ENCODE measurements around the gene DENND1A.

GRCh38 chr9:123357743-123358059, 572.2 kb downstream of the DENND1A start:
- TF ChIP-seq SUZ12 (IDR thresholded peaks at IDR 0.05; ENCODE audit: extremely low read depth, insufficient read depth, insufficient read length) (no peak), ZNF274 (IDR thresholded peaks at IDR 0.05; ENCODE audit: low read depth, low read length) (no peak), YY1 (IDR thresholded peaks at IDR 0.05; ENCODE audit: insufficient read depth, insufficient read length) (no peak)

All from NT2/D1 (cell line).